HG03520 (cell line): ENCODE data around the gene ARSG.
"Not testable (repeated sequence)": the region's sequence is repeated elsewhere in the genome, so short reads cannot be mapped to it uniquely, and the experiment has no call there.

ENCODE experiments used
- ATAC-seq: cut with Tn5 transposase; IDR thresholded peaks from one replicate; pipeline ENCODE4 v1.9.1; 2021; ENCODE audit warnings: mild to moderate bottlenecking, moderate library complexity; ENCODE audit not compliant: unreplicated experiment

Gene ARSG

GRCh38 chr17:68391561-68392268 lies 100.4 kb downstream of the ARSG start:
- ATAC-seq: no peak

- no peak for ATAC-seq
Observed at GRCh38 chr17:68394608-68395331, 103.5 kb downstream of the ARSG start.

- ATAC-seq: no peak
Observed at GRCh38 chr17:68396226-68397107, 105.2 kb downstream of the ARSG start.

- ATAC-seq: no peak
Observed at GRCh38 chr17:68397108-68397536, 105.8 kb downstream of the ARSG start.

GRCh38 chr17:68398691-68399637 lies 107.7 kb downstream of the ARSG start:
- peak; percentile 77 for ATAC-seq

GRCh38 chr17:68399638-68400403 lies 108.5 kb downstream of the ARSG start:
- ATAC-seq: no peak

GRCh38 chr17:68400404-68400735 lies 109.1 kb downstream of the ARSG start:
- no peak for ATAC-seq

- ATAC-seq: no peak
Observed at GRCh38 chr17:68401288-68401687, 110.0 kb downstream of the ARSG start.

GRCh38 chr17:68403122-68403521 lies 111.8 kb downstream of the ARSG start:
- ATAC-seq: no peak

- not testable (repeated sequence) for ATAC-seq
Observed at GRCh38 chr17:68403837-68404236, 112.5 kb downstream of the ARSG start.

GRCh38 chr17:68407656-68408055 lies 116.4 kb downstream of the ARSG start:
- not testable (repeated sequence) for ATAC-seq

GRCh38 chr17:68413597-68414560 lies 122.6 kb downstream of the ARSG start:
- not testable (repeated sequence) for ATAC-seq

- not testable (repeated sequence) for ATAC-seq
Observed at GRCh38 chr17:68414901-68415300, 123.6 kb downstream of the ARSG start.

GRCh38 chr17:68417317-68417716 lies 126.0 kb downstream of the ARSG start:
- ATAC-seq: no peak

GRCh38 chr17:68418876-68419275 lies 127.6 kb downstream of the ARSG start:
- no peak for ATAC-seq

- no peak for ATAC-seq
Observed at GRCh38 chr17:68420065-68420464, 128.8 kb downstream of the ARSG start.

- no peak for ATAC-seq
Observed at GRCh38 chr17:68421486-68421885, 130.2 kb downstream of the ARSG start.

- ATAC-seq: no peak
Observed at GRCh38 chr17:68422821-68423220, 131.5 kb downstream of the ARSG start.
